ENCODE results near the gene EIF2B4. TPM values are rescaled to one million over a fixed set of nuclear protein-coding genes. Genes with fewer than 3 reads are reported as not detected.

EIF2B4 gene
- total and polyA plus RNA-seq, 4 donors, result 10.5 to 25.8 (median 20.8) TPM

- H3K9ac ChIP-seq (ENCODE audit: low read depth in 1 of 2, low read length in 2 of 2), result no peak overlapping the region
- no peak for TF ChIP-seq YY1 (IDR thresholded peaks at IDR 0.05)
- TF ChIP-seq JUND (IDR thresholded peaks at IDR 0.05), result no peak
- TF ChIP-seq EGR1 (IDR thresholded peaks at IDR 0.05; ENCODE audit: low read depth in 2 of 2), result no peak
- no peak for TF ChIP-seq HNF4G (IDR thresholded peaks at IDR 0.05)
- no peaks in the 10 kb centered on the region for H3K9me3 ChIP-seq (ENCODE audit: control insufficient read depth in 4 of 4, low read length in 3 of 4)
- no peak overlapping the region for H3K27ac ChIP-seq (ENCODE audit: low read depth in 1 of 2, low read length in 2 of 2)
- no peak for DNase-seq (ENCODE audit: low spot score)
- no peak overlapping the region for H3K4me3 ChIP-seq (ENCODE audit: low read depth in 1 of 3, low read length in 3 of 3)
- WGBS, result 97% methylated on average over 2 of the region's 2 CpGs
- H3K36me3 ChIP-seq (ENCODE audit: control insufficient read depth in 4 of 4, insufficient read depth in 3 of 4, low read depth in 1 of 4, low read length in 3 of 4), result peaks cover 2 to 6% (median 4%) of the 10 kb centered on the region in 4 donors
- no peaks in the 10 kb centered on the region for H3K27me3 ChIP-seq (ENCODE audit: control insufficient read depth in 4 of 4, insufficient read depth in 4 of 4, low read length in 3 of 4)
- H3K4me1 ChIP-seq (ENCODE audit: control insufficient read depth in 4 of 4, insufficient read depth in 4 of 4, low read length in 3 of 4), result peaks cover 0 to 3% (median 0%) of the 10 kb centered on the region in 4 donors
These were observed 22.5 kb downstream of the EIF2B4 start for GRCh38 chr2:27347641-27348040.

- no peak for TF ChIP-seq ZBTB33 (IDR thresholded peaks at IDR 0.05)
- TF ChIP-seq TAF1 (conservative IDR thresholded peaks at IDR 0.05), result no peak
- TF ChIP-seq ATF3 (IDR thresholded peaks at IDR 0.05), result no peak
- no peak for TF ChIP-seq RXRA (IDR thresholded peaks at IDR 0.05)
- no peak for TF ChIP-seq HNF4A (conservative IDR thresholded peaks at IDR 0.05)
- no peak for TF ChIP-seq YY1 (IDR thresholded peaks at IDR 0.05)
- TF ChIP-seq RAD21 (IDR thresholded peaks at IDR 0.05), result no peak
- TF ChIP-seq REST (IDR thresholded peaks at IDR 0.05), result no peak
- no peak for TF ChIP-seq NR2F2 (IDR thresholded peaks at IDR 0.05)
- TF ChIP-seq GABPA (IDR thresholded peaks at IDR 0.05 in 1 of 2, conservative IDR thresholded peaks at IDR 0.05 in 1 of 2), result no peak
- no peak for TF ChIP-seq MAX (IDR thresholded peaks at IDR 0.05)
- no peak for TF ChIP-seq EGR1 (IDR thresholded peaks at IDR 0.05; ENCODE audit: low read depth in 2 of 2)
- TF ChIP-seq SP1 (IDR thresholded peaks at IDR 0.05), result no peak
- TF ChIP-seq HNF4G (IDR thresholded peaks at IDR 0.05), result no peak
- TF ChIP-seq FOXA2 (IDR thresholded peaks at IDR 0.05), result no peak
- TF ChIP-seq FOXA1 (IDR thresholded peaks at IDR 0.05), result no peak
- Histone ChIP-seq H3K4me1 (ENCODE audit: control insufficient read depth in 4 of 4, insufficient read depth in 4 of 4, low read length in 3 of 4) (no peaks in the 10 kb centered on the region), H3K36me3 (ENCODE audit: control insufficient read depth in 4 of 4, insufficient read depth in 3 of 4, low read depth in 1 of 4, low read length in 3 of 4) (peaks cover 18 to 66% (median 48%) of the 10 kb centered on the region in 4 donors), H3K4me3 (ENCODE audit: low read depth in 1 of 3, low read length in 3 of 3) (no peak overlapping the region), H3K27me3 (ENCODE audit: control insufficient read depth in 4 of 4, insufficient read depth in 4 of 4, low read length in 3 of 4) (no peaks in the 10 kb centered on the region), H3K9ac (ENCODE audit: low read depth in 1 of 2, low read length in 2 of 2) (no peak overlapping the region), H3K9me3 (ENCODE audit: control insufficient read depth in 4 of 4, low read length in 3 of 4) (no peaks in the 10 kb centered on the region), H3K27ac (ENCODE audit: low read depth in 1 of 2, low read length in 2 of 2) (no peak overlapping the region)
- DNase-seq (ENCODE audit: low spot score), result no peak
- WGBS, result 96% methylated on average over 7 of the region's 7 CpGs
These were observed 34.0 kb downstream of the EIF2B4 start for GRCh38 chr2:27336173-27336572.
